Ascending aorta (tissue), 2 donors: ENCODE measurements around the gene FSTL3. TPM values are rescaled to one million over a fixed set of nuclear protein-coding genes. Genes with fewer than 3 reads are reported as not detected.

Experiments
- DNase-seq, 2 donors: peaks; one replicate each; pipeline ENCODE4 v3.0.0-alpha.2; 2019; ENCODE audit warnings: low spot score in 2 of 2
- H3K27ac ChIP-seq, 2 donors: fragments of 200-600 bp; sonication (generic); one replicate each; pipeline ENCODE4 v1.5.1; 2016 to 2017; ENCODE audit warnings: mild to moderate bottlenecking in 1 of 2
- H3K27me3 ChIP-seq: fragments of 200-600 bp; sonication (generic); one replicate; pipeline ENCODE4 v1.5.1; 2017
- H3K36me3 ChIP-seq, 2 donors: fragments of 200-600 bp; sonication (generic); one replicate each; pipeline ENCODE4 v1.5.1; 2016
- H3K4me1 ChIP-seq, 2 donors: fragments of 200-600 bp; sonication (generic); one replicate each; pipeline ENCODE4 v1.5.1; 2016 to 2017; ENCODE audit warnings: mild to moderate bottlenecking in 1 of 2
- H3K4me3 ChIP-seq, 2 donors: fragments of 200-600 bp; sonication (generic); one replicate each; pipeline ENCODE4 v1.5.1; 2016 to 2017; ENCODE audit warnings: mild to moderate bottlenecking in 1 of 2
- H3K9me3 ChIP-seq, 2 donors: fragments of 200-600 bp; sonication (generic); one replicate each; pipeline ENCODE4 v1.5.1; 2016
- CTCF ChIP-seq, 3 experiments: fragments of 200-600 bp in 2 of 3; fragments of 450-650 bp in 1 of 3; sonication (generic) in 2 of 3; IDR thresholded peaks; one replicate each; pipeline ENCODE4 v1.5.1; 2016 to 2019; ENCODE audit warnings: antibody characterized with exemption in 3 of 3, mild to moderate bottlenecking in 1 of 3, moderate library complexity in 1 of 3
- intact Hi-C: fragments of 100-400 bp; cut with DNase I; formaldehyde crosslinking; loops from one replicate; pipeline ENCODE4 v1.15.1; 2023
- total RNA-seq: library from RNA; depleted of rRNA; stranded (reverse); fragments of >200 nt; gene quantifications from one replicate; pipeline ENCODE4 v1.1.0, GENCODE V29; 2016

Gene FSTL3
- total RNA-seq, 1 donor from 2014 or later = 541 TPM

- intact Hi-C loops = loop anchor here (5.0 kb wide), 1 partner anchor 48 kb away; no protein-coding TSS in a partner anchor
- no peak for TF ChIP-seq CTCF (IDR thresholded peaks at IDR 0.05)
- no peaks in the 10 kb centered on the region for H3K9me3 ChIP-seq
- H3K4me3 ChIP-seq = no peak overlapping the region
- H3K27ac ChIP-seq = no peak overlapping the region
- no peak for DNase-seq
- H3K4me1 ChIP-seq = no peaks in the 10 kb centered on the region
- H3K36me3 ChIP-seq = no peaks in the 10 kb centered on the region
- H3K27me3 ChIP-seq = no peaks in the 10 kb centered on the region
Measured at GRCh38 chr19:729965-730668, 53.9 kb downstream of the FSTL3 start.

- Histone ChIP-seq H3K27me3 (no peaks in the 10 kb centered on the region), H3K9me3 (no peaks in the 10 kb centered on the region), H3K36me3 (no peaks in the 10 kb centered on the region), H3K4me3 (no peak overlapping the region), H3K27ac (no peak overlapping the region), H3K4me1 (no peaks in the 10 kb centered on the region)
- intact Hi-C loops = loop anchor here (5.0 kb wide), 1 partner anchor 49 kb away; no protein-coding TSS in a partner anchor
- DNase-seq = no peak
- no peak for TF ChIP-seq CTCF (IDR thresholded peaks at IDR 0.05)
Measured at GRCh38 chr19:731000-731399, 54.8 kb downstream of the FSTL3 start.

- no peak for TF ChIP-seq CTCF (IDR thresholded peaks at IDR 0.05)
- Histone ChIP-seq H3K4me3 (no peak overlapping the region), H3K27ac (no peak overlapping the region), H3K27me3 (no peaks in the 10 kb centered on the region), H3K4me1 (no peaks in the 10 kb centered on the region), H3K36me3 (no peaks in the 10 kb centered on the region), H3K9me3 (no peaks in the 10 kb centered on the region)
- no peak for DNase-seq
- intact Hi-C loops = loop anchor here (5.0 kb wide), 1 partner anchor 50 kb away; no protein-coding TSS in a partner anchor
Measured at GRCh38 chr19:732148-733069, 56.2 kb downstream of the FSTL3 start.

Other genes with a start within 250 kb of the FSTL3 start
- gene SHC2, start 215.4 kb upstream of the FSTL3 start, total RNA-seq = 51.2 TPM
- gene MADCAM1, start 179.9 kb upstream of the FSTL3 start, total RNA-seq = not detected
- gene TPGS1, start 168.9 kb upstream of the FSTL3 start, total RNA-seq = 89.2 TPM
- 124 TPM for gene CDC34, start 144.6 kb upstream of the FSTL3 start, total RNA-seq
- not detected for gene GZMM, start 132.3 kb upstream of the FSTL3 start, total RNA-seq
- 647 TPM for gene BSG, start 103.8 kb upstream of the FSTL3 start, total RNA-seq
- gene HCN2, start 86.5 kb upstream of the FSTL3 start, total RNA-seq = not detected
- gene POLRMT, start 42.9 kb upstream of the FSTL3 start, total RNA-seq = 26.8 TPM
- not detected for gene FGF22, start 36.5 kb upstream of the FSTL3 start, total RNA-seq
- 39.0 TPM for gene RNF126, start 13.2 kb upstream of the FSTL3 start, total RNA-seq
- gene PRSS57, start 19.1 kb downstream of the FSTL3 start, total RNA-seq = not detected
- gene PALM, start 32.5 kb downstream of the FSTL3 start, total RNA-seq = 107 TPM
- not detected for gene MISP, start 74.7 kb downstream of the FSTL3 start, total RNA-seq
- 210 TPM for gene PTBP1, start 121.1 kb downstream of the FSTL3 start, total RNA-seq
- not detected for gene PLPPR3, start 145.6 kb downstream of the FSTL3 start, total RNA-seq
- not detected for gene AZU1, start 151.4 kb downstream of the FSTL3 start, total RNA-seq
- gene PRTN3, start 164.6 kb downstream of the FSTL3 start, total RNA-seq = not detected
- not detected for gene ELANE, start 175.9 kb downstream of the FSTL3 start, total RNA-seq
- gene CFD, start 183.3 kb downstream of the FSTL3 start, total RNA-seq = 1,680 TPM
- gene MED16, start 216.8 kb downstream of the FSTL3 start, total RNA-seq = 73.2 TPM
- gene RNU6-9, start 217.1 kb downstream of the FSTL3 start, total RNA-seq = not detected
- gene R3HDM4, start 236.8 kb downstream of the FSTL3 start, total RNA-seq = 81.5 TPM
- not detected for gene KISS1R, start 240.9 kb downstream of the FSTL3 start, total RNA-seq
- 55.3 TPM for gene ARID3A, start 249.6 kb downstream of the FSTL3 start, total RNA-seq